HG03045 (cell line): ENCODE results near the gene OGDH.

Source experiments
- ATAC-seq: cut with Tn5 transposase; IDR thresholded peaks from one replicate; pipeline ENCODE4 v1.9.1; 2021; ENCODE audit warnings: mild to moderate bottlenecking, moderate library complexity; ENCODE audit not compliant: unreplicated experiment

The OGDH gene

GRCh38 chr7:44637788-44638594 is 31.6 kb downstream of the OGDH start:
- peak; percentile 42 for ATAC-seq

- peak; percentile 80 for ATAC-seq
Observed at GRCh38 chr7:44638611-44639557, 32.5 kb downstream of the OGDH start.

- ATAC-seq, result no peak
Observed at GRCh38 chr7:44639671-44640321, 33.4 kb downstream of the OGDH start.

GRCh38 chr7:44643206-44643605 is 36.8 kb downstream of the OGDH start:
- no peak for ATAC-seq

- no peak for ATAC-seq
Observed at GRCh38 chr7:44645254-44645653, 38.8 kb downstream of the OGDH start.

- ATAC-seq, result no peak
Observed at GRCh38 chr7:44645696-44646095, 39.3 kb downstream of the OGDH start.

- no peak for ATAC-seq
Observed at GRCh38 chr7:44646176-44646920, 39.9 kb downstream of the OGDH start.

- no peak for ATAC-seq
Observed at GRCh38 chr7:44646921-44647636, 40.7 kb downstream of the OGDH start.

- ATAC-seq, result no peak
Observed at GRCh38 chr7:44647981-44648714, 41.7 kb downstream of the OGDH start.

- ATAC-seq, result no peak
Observed at GRCh38 chr7:44650242-44650641, 43.8 kb downstream of the OGDH start.

- no peak for ATAC-seq
Observed at GRCh38 chr7:44650772-44651171, 44.3 kb downstream of the OGDH start.

GRCh38 chr7:44652535-44652934 is 46.1 kb downstream of the OGDH start:
- no peak for ATAC-seq

GRCh38 chr7:44654255-44654796 is 47.9 kb downstream of the OGDH start:
- no peak for ATAC-seq

- ATAC-seq, result no peak
Observed at GRCh38 chr7:44655341-44655740, 48.9 kb downstream of the OGDH start.

- ATAC-seq, result no peak
Observed at GRCh38 chr7:44658979-44659378, 52.6 kb downstream of the OGDH start.

GRCh38 chr7:44661233-44661632 is 54.8 kb downstream of the OGDH start:
- ATAC-seq, result no peak

- no peak for ATAC-seq
Observed at GRCh38 chr7:44664780-44665461, 58.5 kb downstream of the OGDH start.

GRCh38 chr7:44665531-44666213 is 59.2 kb downstream of the OGDH start:
- no peak for ATAC-seq
